HepG2 (cell line): Measurements from ENCODE around the gene TOE1. TPM values are rescaled to one million over a fixed set of nuclear protein-coding genes. Genes with fewer than 3 reads are reported as not detected.

Experiments used
- ATAC-seq: fragments of 200-7000 bp; cut with Tn5 transposase; 3 replicates; pipeline ENCODE4 v1.9.1; 2020; ENCODE audit warnings: mild to moderate bottlenecking, moderate library complexity
- BruUV-seq: library from RNA; stranded (reverse); fragments of 400-500 nt; replicated peaks from 2 replicates; lab custom pipeline; 2021; lab: Mats Ljungman, UMichigan
- CTCF ChIA-PET: fragments of 300-600 bp; formaldehyde crosslinking; extraction: SDS; loops from one replicate; lab custom pipeline; 2021; ENCODE audit warnings: low total read pairs, inconsistent platforms, low intra/inter-chr PET ratio; lab: Yijun Ruan, JAX
- POLR2A ChIA-PET: fragments of 350-600 bp; sonication (Branson Sonifier 250); formaldehyde crosslinking; loops from one replicate; lab custom pipeline; 2020; ENCODE audit warnings: antibody characterized with exemption, inconsistent platforms; lab: Yijun Ruan, JAX
- DNase-seq: peaks from one replicate; pipeline ENCODE4 v3.0.0-alpha.2; 2015; ENCODE audit warnings: low spot score
- FAIRE-seq: peaks from 3 replicates; lab custom pipeline; 2011; peaks lifted over from hg19 to GRCh38; lab: Jason Lieb, UNC
- H2AFZ ChIP-seq: one replicate; pipeline ENCODE4 v1.6.1; 2011; ENCODE audit warnings: low read length, inconsistent platforms
- H3K27ac ChIP-seq: fragments of 300-600 bp; 3 replicates; pipeline ENCODE4 v1.8.0; 2011; ENCODE audit warnings: mixed run types, mild to moderate bottlenecking, mixed read lengths, low read length, inconsistent platforms; ENCODE audit not compliant: insufficient read depth; ENCODE audit errors: extremely low read length
- H3K27me3 ChIP-seq, 2 experiments: fragments of 200-600 bp in 1 of 2; 2 replicates in 1 of 2; 3 replicates in 1 of 2; pipeline versions ENCODE4 v1.6.0 to v1.8.0; 2011; ENCODE audit warnings: low read length in 2 of 2, mild to moderate bottlenecking in 2 of 2, moderate library complexity in 2 of 2, inconsistent platforms in 1 of 2; ENCODE audit not compliant: insufficient read depth in 2 of 2, control insufficient read depth in 1 of 2
- H3K36me3 ChIP-seq, 2 experiments: fragments of 200-600 bp in 1 of 2; replicated peaks in 1 of 2; 2 replicates in 1 of 2; 3 replicates in 1 of 2; pipeline versions ENCODE4 v1.5.1 to v1.8.0; 2011; ENCODE audit warnings: low read length in 2 of 2, inconsistent platforms in 1 of 2; ENCODE audit not compliant: insufficient read depth in 2 of 2, control insufficient read depth in 1 of 2
- H3K4me1 ChIP-seq: 2 replicates; pipeline ENCODE4 v1.5.1; 2012; ENCODE audit warnings: low read length, inconsistent platforms; ENCODE audit not compliant: insufficient read depth
- H3K4me2 ChIP-seq: 2 replicates; pipeline ENCODE4 v1.6.0; 2011; ENCODE audit warnings: low read depth, low read length, inconsistent platforms
- H3K4me3 ChIP-seq, 3 experiments: fragments of 200-600 bp in 1 of 3; sonication (generic), shearing (Covaris generic) in 1 of 3; replicated peaks in 1 of 3; 2 replicates each; pipeline ENCODE4 v1.5.1; 2011 to 2016; ENCODE audit warnings: low read length in 3 of 3, inconsistent platforms in 2 of 3, low read depth in 2 of 3, mild to moderate bottlenecking in 2 of 3, control low read depth in 1 of 3, mixed read lengths in 1 of 3; ENCODE audit not compliant: insufficient read depth in 1 of 3
- H3K79me2 ChIP-seq: one replicate; pipeline ENCODE4 v1.6.1; 2011; ENCODE audit warnings: low read length, inconsistent platforms; ENCODE audit not compliant: insufficient read depth
- H3K9ac ChIP-seq: 2 replicates; pipeline ENCODE4 v1.6.0; 2011; ENCODE audit warnings: mild to moderate bottlenecking, low read depth, low read length, inconsistent platforms; ENCODE audit not compliant: insufficient read depth
- H3K9me3 ChIP-seq: 2 replicates; pipeline ENCODE4 v1.5.1; 2012; ENCODE audit warnings: mild to moderate bottlenecking, low read length
- H4K20me1 ChIP-seq: 2 replicates; pipeline ENCODE4 v1.6.0; 2011; ENCODE audit warnings: inconsistent platforms, mild to moderate bottlenecking, low read length, moderate library complexity; ENCODE audit not compliant: insufficient read depth
- ASH2L ChIP-seq: fragments of 300-600, 200-600 bp; sonication (generic); IDR thresholded peaks from 2 replicates; pipeline ENCODE4 v1.7.0; 2017; ENCODE audit warnings: low read depth, mild to moderate bottlenecking, moderate library complexity, mixed read lengths, low read length; ENCODE audit not compliant: insufficient read length
- GFI1 ChIP-seq: sonication (generic); formaldehyde crosslinking; IDR thresholded peaks from 2 replicates; pipeline ENCODE4 v1.5.0; 2020; ENCODE audit warnings: missing genetic modification reagents, mild to moderate bottlenecking, borderline replicate concordance
- MXI1 ChIP-seq: IDR thresholded peaks from 3 replicates; pipeline ENCODE4 v1.6.1; 2012; ENCODE audit warnings: low read depth, low read length, inconsistent platforms, borderline replicate concordance
- NFIC ChIP-seq: IDR thresholded peaks from 2 replicates; pipeline ENCODE4 v1.6.1; 2012; ENCODE audit warnings: mild to moderate bottlenecking, low read length, inconsistent platforms
- NR2F6 ChIP-seq, 2 experiments: IDR thresholded peaks; 2 replicates each; pipeline ENCODE4 v1.6.1; 2016; ENCODE audit warnings: antibody characterized with exemption in 1 of 2, mild to moderate bottlenecking in 1 of 2
- SOX13 ChIP-seq, 3 experiments: fragments of 450-650 bp in 1 of 3; sonication (generic) in 1 of 3; formaldehyde crosslinking in 1 of 3; IDR thresholded peaks in 2 of 3; conservative IDR thresholded peaks in 1 of 3; 2 replicates each; pipeline versions ENCODE4 v1.5.0 to v1.6.1; 2016 to 2020; ENCODE audit warnings: antibody characterized with exemption in 1 of 3, mild to moderate bottlenecking in 1 of 3, missing compliant biosample characterization in 1 of 3, missing genetic modification reagents in 1 of 3, moderate library complexity in 1 of 3
- SOX6 ChIP-seq, 2 experiments: fragments of 450-650 bp in 1 of 2; sonication (generic) in 1 of 2; formaldehyde crosslinking in 1 of 2; IDR thresholded peaks; 2 replicates each; pipeline versions ENCODE4 v1.4.0 to v1.6.1; 2017 to 2020; ENCODE audit warnings: antibody characterized with exemption in 1 of 2, mild to moderate bottlenecking in 1 of 2, missing genetic modification reagents in 1 of 2
- SRSF4 ChIP-seq: fragments of 200-400 bp; formaldehyde crosslinking; IDR thresholded peaks from one replicate; pipeline ENCODE4 v1.6.1; 2018; ENCODE audit warnings: mild to moderate bottlenecking, low read depth, low read length, moderate library complexity; ENCODE audit not compliant: poor library complexity, severe bottlenecking
- ZFX ChIP-seq: sonication (generic); formaldehyde crosslinking; IDR thresholded peaks from 2 replicates; pipeline ENCODE4 v1.4.0; 2020; ENCODE audit warnings: mild to moderate bottlenecking, low read depth, missing genetic modification reagents, moderate library complexity
- ZNF44 ChIP-seq: sonication (generic); formaldehyde crosslinking; IDR thresholded peaks from 2 replicates; pipeline ENCODE4 v1.5.1; 2020; ENCODE audit warnings: mild to moderate bottlenecking, missing genetic modification reagents
- WGBS: methylation state at CpG from one replicate; pipeline ENCODE4 v1.1.6; 2017; ENCODE audit warnings: low lambda C conversion rate; 5-methylcytosine and 5-hydroxymethylcytosine counted together
- in situ Hi-C: cut with HindIII; loops from 2 replicates; pipeline ENCODE4 v1.10.0; 2017; ENCODE audit warnings: low pct_unique_long_range_greater_than_20kb; ENCODE audit not compliant: extremely low pct_ligation_motif_present
- intact Hi-C: fragments of 100-400 bp; cut with micrococcal nuclease; formaldehyde crosslinking; loops from one replicate; pipeline ENCODE4 v1.10.0; 2022; ENCODE audit not compliant: unreplicated experiment
- polyA plus RNA-seq, 8 experiments: library from polyadenylated mRNA; depleted of rRNA in 3 of 8; stranded (reverse) in 7 of 8; unstranded in 1 of 8; fragments of >200 nt; fragmentation: Illumina TruSeq in 4 of 8; extraction: Trizol in 4 of 8; gene quantifications; 2 replicates each; pipeline versions ENCODE4 v1.2.1 to v1.2.3, GENCODE V29; 2011 to 2016; ENCODE audit warnings: low read depth in 4 of 8, missing spikeins in 1 of 8, mixed read lengths in 1 of 8; ENCODE audit not compliant: insufficient read depth in 1 of 8
- total RNA-seq, 5 experiments: library from RNA; depleted of rRNA; stranded (reverse); fragments of >200 nt; fragmentation: Illumina TruSeq; extraction: Trizol; gene quantifications; 2 replicates each; pipeline ENCODE4 v1.2.3, GENCODE V29; 2016; ENCODE audit warnings: low read depth in 1 of 5
- TF ChIP-seq, protein P1 (sequence below): sonication (generic); formaldehyde crosslinking; IDR thresholded peaks from 2 replicates; pipeline ENCODE4 v1.4.0; 2020; ENCODE audit warnings: missing genetic modification reagents
- TF ChIP-seq, protein P2 (sequence below): sonication (generic); formaldehyde crosslinking; IDR thresholded peaks from 2 replicates; pipeline ENCODE4 v1.5.1; 2020; ENCODE audit warnings: mild to moderate bottlenecking, missing genetic modification reagents

The TOE1 gene
- total and polyA plus RNA-seq, 2 of the 13 experiments (the other 11 are each of a cell fraction or from before 2014, with no cell fraction given), result 14.1 to 19.0 TPM

DNA sequence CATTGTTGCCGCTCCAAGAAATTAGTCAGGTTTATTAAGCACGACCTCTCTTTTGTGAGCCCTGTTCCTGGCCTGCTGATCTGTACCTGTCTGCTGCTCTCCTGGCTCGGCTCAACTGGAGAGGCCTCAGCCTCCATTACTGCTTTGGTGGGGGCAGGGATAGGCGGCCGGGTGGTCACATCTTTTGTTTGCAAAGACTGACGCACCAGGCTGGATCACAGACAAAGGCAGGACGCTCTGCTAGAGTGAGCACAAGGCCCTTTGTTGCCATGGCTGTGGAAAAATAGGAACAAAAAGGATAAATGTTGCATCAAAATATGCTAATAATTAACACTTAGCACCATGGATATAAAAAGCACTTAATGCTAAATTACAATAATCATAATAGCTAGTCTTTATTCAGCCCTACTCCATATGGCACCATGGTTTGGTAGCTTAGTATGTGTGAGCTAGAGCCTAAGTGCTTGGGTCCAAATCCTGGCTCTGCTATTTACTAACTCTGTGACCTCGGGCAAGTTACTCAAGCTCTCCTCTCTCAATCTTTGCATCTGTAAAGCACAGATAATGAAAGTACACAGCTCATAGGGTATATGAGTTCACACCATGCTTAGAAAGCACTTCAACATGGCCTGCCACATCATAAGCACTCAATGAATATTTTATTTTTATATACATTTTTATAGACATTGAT is 42.2 kb upstream of the TOE1 start:
- no TSS peak for BruUV-seq
- Histone ChIP-seq H3K79me2 (no peaks in the 10 kb centered on the region), H3K27ac (peak overlapping the region; percentile 80), H3K9me3 (no peaks in the 10 kb centered on the region), H3K4me2 (peak overlapping the region; percentile 70), H4K20me1 (no peaks in the 10 kb centered on the region), H3K36me3 (no peaks in the 10 kb centered on the region), H3K4me1 (peaks cover 78% of the 10 kb centered on the region), H3K27me3 (no peaks in the 10 kb centered on the region), H3K4me3 (peak overlapping the region in 2 of 3 experiments; percentile 9 to 52; a peak in 3 of 6 replicates), H2AFZ (no peak overlapping the region), H3K9ac (peak overlapping the region; percentile 66)
- POLR2A ChIA-PET, result interaction anchor here (0.9 to 10.2 kb wide), 8 partner anchors 32 to 498 kb away, joined by 3 to 231 read pairs (median 7); partner anchors contain the start of genes HECTD3, MUTYH, PLK3 and TOE1
- DNase-seq, result peak; percentile 87
- in situ Hi-C loops (no loop called here), intact Hi-C loops (no loop called here)
- peak; percentile 88 for FAIRE-seq
- WGBS, result 9% methylated on average over 8 of the region's 8 CpGs
- CTCF ChIA-PET, result interaction anchor here (1.0 kb wide), 1 partner anchor 282 kb away, joined by 3 read pairs; no protein-coding TSS in a partner anchor
- ATAC-seq, result peak; percentile 84
- TF ChIP-seq, protein P1, sequence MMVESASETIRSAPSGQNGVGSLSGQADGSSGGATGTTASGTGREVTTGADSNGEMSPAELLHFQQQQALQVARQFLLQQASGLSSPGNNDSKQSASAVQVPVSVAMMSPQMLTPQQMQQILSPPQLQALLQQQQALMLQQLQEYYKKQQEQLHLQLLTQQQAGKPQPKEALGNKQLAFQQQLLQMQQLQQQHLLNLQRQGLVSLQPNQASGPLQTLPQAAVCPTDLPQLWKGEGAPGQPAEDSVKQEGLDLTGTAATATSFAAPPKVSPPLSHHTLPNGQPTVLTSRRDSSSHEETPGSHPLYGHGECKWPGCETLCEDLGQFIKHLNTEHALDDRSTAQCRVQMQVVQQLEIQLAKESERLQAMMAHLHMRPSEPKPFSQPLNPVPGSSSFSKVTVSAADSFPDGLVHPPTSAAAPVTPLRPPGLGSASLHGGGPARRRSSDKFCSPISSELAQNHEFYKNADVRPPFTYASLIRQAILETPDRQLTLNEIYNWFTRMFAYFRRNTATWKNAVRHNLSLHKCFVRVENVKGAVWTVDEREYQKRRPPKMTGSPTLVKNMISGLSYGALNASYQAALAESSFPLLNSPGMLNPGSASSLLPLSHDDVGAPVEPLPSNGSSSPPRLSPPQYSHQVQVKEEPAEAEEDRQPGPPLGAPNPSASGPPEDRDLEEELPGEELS (CRISPR knock-in tag), result peak; percentile 47; the same call in 1 of the 2 replicates
- TF ChIP-seq ZNF44 (CRISPR knock-in tag) (0 out of 2 replicates have a peak, but pooled peaks have one; percentile 31), GFI1 (CRISPR knock-in tag) (peak; percentile 52; the same call in 1 of the 2 replicates), NR2F6 (IDR thresholded peaks at IDR 0.05) (peak; percentile 74), NR2F6 (CRISPR knock-in tag; IDR thresholded peaks at IDR 0.05) (no peak), ZFX (CRISPR knock-in tag) (peak; percentile 28; the same call in 1 of the 2 replicates), SOX13 (IDR thresholded peaks at IDR 0.05) (no peak), SOX13 (CRISPR knock-in tag; conservative IDR thresholded peaks at IDR 0.05 in 1 of 2, IDR thresholded peaks at IDR 0.05 in 1 of 2) (peak in 1 of 2 experiments; percentile 43; a peak in 2 of 4 replicates), SOX6 (IDR thresholded peaks at IDR 0.05) (no peak), SOX6 (CRISPR knock-in tag; IDR thresholded peaks at IDR 0.05) (peak; percentile 83), NFIC (0 out of 2 replicates have a peak, but pooled peaks have one; percentile 35), ASH2L (peak; percentile 79), MXI1 (0 out of 3 replicates have a peak, but pooled peaks have one; percentile 16), SRSF4 (no peak)
- TF ChIP-seq, protein P2, sequence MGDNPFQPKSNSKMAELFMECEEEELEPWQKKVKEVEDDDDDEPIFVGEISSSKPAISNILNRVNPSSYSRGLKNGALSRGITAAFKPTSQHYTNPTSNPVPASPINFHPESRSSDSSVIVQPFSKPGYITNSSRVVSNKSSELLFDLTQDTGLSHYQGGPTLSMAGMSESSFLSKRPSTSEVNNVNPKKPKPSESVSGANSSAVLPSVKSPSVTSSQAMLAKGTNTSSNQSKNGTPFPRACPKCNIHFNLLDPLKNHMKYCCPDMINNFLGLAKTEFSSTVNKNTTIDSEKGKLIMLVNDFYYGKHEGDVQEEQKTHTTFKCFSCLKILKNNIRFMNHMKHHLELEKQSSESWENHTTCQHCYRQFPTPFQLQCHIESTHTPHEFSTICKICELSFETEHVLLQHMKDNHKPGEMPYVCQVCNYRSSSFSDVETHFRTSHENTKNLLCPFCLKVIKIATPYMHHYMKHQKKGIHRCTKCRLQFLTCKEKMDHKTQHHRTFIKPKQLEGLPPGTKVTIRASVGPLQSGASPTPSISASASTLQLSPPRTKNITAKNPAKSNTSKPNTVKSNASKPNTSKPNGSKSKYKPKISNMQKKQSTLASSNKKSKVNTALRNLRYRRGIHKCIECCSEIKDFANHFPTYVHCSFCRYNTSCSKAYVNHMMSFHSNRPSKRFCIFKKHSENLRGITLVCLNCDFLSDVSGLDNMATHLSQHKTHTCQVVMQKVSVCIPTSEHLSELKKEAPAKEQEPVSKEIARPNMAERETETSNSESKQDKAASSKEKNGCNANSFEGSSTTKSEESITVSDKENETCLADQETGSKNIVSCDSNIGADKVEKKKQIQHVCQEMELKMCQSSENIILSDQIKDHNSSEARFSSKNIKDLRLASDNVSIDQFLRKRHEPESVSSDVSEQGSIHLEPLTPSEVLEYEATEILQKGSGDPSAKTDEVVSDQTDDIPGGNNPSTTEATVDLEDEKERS, result 0 out of 2 replicates have a peak, but pooled peaks have one; percentile 21
